ENCODE results near the gene SKOR1. TPM values are rescaled to one million over a fixed set of nuclear protein-coding genes. Genes with fewer than 3 reads are reported as not detected.

The SKOR1 gene
- total and polyA plus RNA-seq, 2 of the 8 experiments (the other 6 are each of a cell fraction or from before 2014, with no cell fraction given) = 0.03 to 0.11 TPM

GRCh38 chr15:67839499-67839928 lies 14.2 kb downstream of the SKOR1 start (continued):
- TF ChIP-seq CHD7 (IDR thresholded peaks at IDR 0.05; ENCODE audit: insufficient replicate concordance, low read length) (no peak), BCL11A (IDR thresholded peaks at IDR 0.05; ENCODE audit: low read depth in 2 of 2, low read length in 2 of 2) (no peak), E2F6 (IDR thresholded peaks at IDR 0.05) (no peak), SP2 (IDR thresholded peaks at IDR 0.05; ENCODE audit: low read length) (no peak), SRF (IDR thresholded peaks at IDR 0.05; ENCODE audit: low read depth, low read length) (no peak), NANOG (IDR thresholded peaks at IDR 0.05; ENCODE audit: insufficient read depth, low read depth, low read length, poor library complexity, severe bottlenecking) (no peak), YY1 (IDR thresholded peaks at IDR 0.05; ENCODE audit: low read depth, low read length) (no peak), HDAC2 (IDR thresholded peaks at IDR 0.05; ENCODE audit: borderline replicate concordance in 1 of 2, low read depth in 2 of 2, low read length in 2 of 2) (no peak)
